Measurements from ENCODE around the gene TGFBR3L.

GRCh38 chr19:7941895-7942596, 27.4 kb downstream of the TGFBR3L start:
- TF ChIP-seq MXI1 (IDR thresholded peaks at IDR 0.05; ENCODE audit: borderline replicate concordance, low read depth, low read length), result no peak
- no peak for TF ChIP-seq ZFP36 (IDR thresholded peaks at IDR 0.05; ENCODE audit: borderline replicate concordance, low read depth, low read length, partially characterized antibody)
- no peak for TF ChIP-seq REPIN1 (CRISPR knock-in tag; IDR thresholded peaks at IDR 0.05; ENCODE audit: borderline replicate concordance, low read depth)
- no peak for TF ChIP-seq ZFP37 (CRISPR knock-in tag; IDR thresholded peaks at IDR 0.05; ENCODE audit: borderline replicate concordance)
- no peak for TF ChIP-seq USF2 (IDR thresholded peaks at IDR 0.05; ENCODE audit: low read depth, low read length)
- TF ChIP-seq USF2 (CRISPR knock-in tag; IDR thresholded peaks at IDR 0.05; ENCODE audit: borderline replicate concordance), result no peak
- no peak for TF ChIP-seq CBFB (CRISPR knock-in tag; IDR thresholded peaks at IDR 0.05)
- TF ChIP-seq TP53 (CRISPR knock-in tag; conservative IDR thresholded peaks at IDR 0.05), result no peak
- no peak for TF ChIP-seq FOXA3 (CRISPR knock-in tag; IDR thresholded peaks at IDR 0.05)

Measured in HepG2 (cell line).